Thymus (tissue), 11 donors: ENCODE data around the gene ATP10B. TPM values are rescaled to one million over a fixed set of nuclear protein-coding genes. Genes with fewer than 3 reads are reported as not detected.

Experiments used
- DNase-seq, 9 donors: peaks; one replicate each; pipeline ENCODE4 v3.0.0-alpha.2; 2013; ENCODE audit warnings: low spot score in 9 of 9, low read depth in 6 of 9, missing footprints in 1 of 9
- H3K27ac ChIP-seq, 2 donors: one replicate each; pipeline ENCODE4 v1.5.1; 2013; ENCODE audit warnings: control low read depth in 1 of 2, low read depth in 1 of 2, low read length in 1 of 2, mild to moderate bottlenecking in 1 of 2, moderate library complexity in 1 of 2
- H3K27me3 ChIP-seq, 2 donors: one replicate each; pipeline ENCODE4 v1.5.1; 2013; ENCODE audit warnings: low read length in 1 of 2; ENCODE audit not compliant: control insufficient read depth in 2 of 2, insufficient read depth in 1 of 2
- H3K36me3 ChIP-seq, 2 donors: one replicate each; pipeline ENCODE4 v1.5.1; 2013; ENCODE audit warnings: low read length in 1 of 2, mild to moderate bottlenecking in 1 of 2, moderate library complexity in 1 of 2; ENCODE audit not compliant: control insufficient read depth in 2 of 2, insufficient read depth in 2 of 2
- H3K4me1 ChIP-seq, 2 donors: one replicate each; pipeline ENCODE4 v1.5.1; 2013; ENCODE audit warnings: low read length in 2 of 2; ENCODE audit not compliant: control insufficient read depth in 2 of 2, insufficient read depth in 2 of 2
- H3K4me3 ChIP-seq, 2 donors: one replicate each; pipeline ENCODE4 v1.5.1; 2013; ENCODE audit warnings: low read length in 2 of 2, control low read depth in 1 of 2, mild to moderate bottlenecking in 1 of 2
- H3K9me3 ChIP-seq, 2 donors: one replicate each; pipeline ENCODE4 v1.5.1; 2013; ENCODE audit warnings: low read length in 1 of 2, mild to moderate bottlenecking in 1 of 2; ENCODE audit not compliant: control insufficient read depth in 2 of 2, insufficient read depth in 1 of 2
- WGBS: extraction: QIAGEN DNeasy Blood & Tissue Kit; methylation state at CpG from one replicate; pipeline ENCODE4 v1.1.7; 2013; 5-methylcytosine and 5-hydroxymethylcytosine counted together
- polyA plus RNA-seq: library from polyadenylated mRNA; stranded (reverse); fragments of 200-250 nt; gene quantifications from one replicate; pipeline ENCODE4 v1.2.3, GENCODE V29; 2013
- total RNA-seq: library from RNA; stranded (reverse); fragments of 120-200 nt; gene quantifications from one replicate; pipeline ENCODE4 v1.2.4, GENCODE V29; 2013
- donor health status: healthy.

Gene ATP10B
- total and polyA plus RNA-seq, 2 donors: 2.6 to 10.1 TPM

GRCh38 chr5:160850421-160850820, 1.6 kb downstream of the ATP10B start:
- no peaks in the 10 kb centered on the region for H3K27me3 ChIP-seq
- H3K4me3 ChIP-seq: no peak overlapping the region
- no peaks in the 10 kb centered on the region for H3K9me3 ChIP-seq
- no peaks in the 10 kb centered on the region for H3K4me1 ChIP-seq
- 91% methylated on average over 3 of the region's 3 CpGs for WGBS
- no peak overlapping the region for H3K27ac ChIP-seq
- no peaks in the 10 kb centered on the region for H3K36me3 ChIP-seq
- no peak for DNase-seq

- 91% methylated on average over 5 of the region's 5 CpGs for WGBS
- no peak overlapping the region for H3K4me3 ChIP-seq
- H3K4me1 ChIP-seq: no peaks in the 10 kb centered on the region
- DNase-seq: no peak
- H3K27ac ChIP-seq: no peak overlapping the region
- H3K36me3 ChIP-seq: no peaks in the 10 kb centered on the region
- H3K9me3 ChIP-seq: no peaks in the 10 kb centered on the region
- no peaks in the 10 kb centered on the region for H3K27me3 ChIP-seq
Measured at GRCh38 chr5:160847526-160848085, 4.4 kb downstream of the ATP10B start.

- WGBS: 81% methylated on average over 3 of the region's 3 CpGs
- no peaks in the 10 kb centered on the region for H3K4me1 ChIP-seq
- no peak for DNase-seq
- H3K9me3 ChIP-seq: no peaks in the 10 kb centered on the region
- no peak overlapping the region for H3K4me3 ChIP-seq
- H3K36me3 ChIP-seq: no peaks in the 10 kb centered on the region
- no peaks in the 10 kb centered on the region for H3K27me3 ChIP-seq
- no peak overlapping the region for H3K27ac ChIP-seq
Measured at GRCh38 chr5:160846642-160847041, 5.4 kb downstream of the ATP10B start.

- Histone ChIP-seq H3K27me3 (no peaks in the 10 kb centered on the region), H3K36me3 (no peaks in the 10 kb centered on the region), H3K9me3 (no peaks in the 10 kb centered on the region), H3K27ac (no peak overlapping the region), H3K4me1 (no peaks in the 10 kb centered on the region), H3K4me3 (no peak overlapping the region)
- DNase-seq: no peak
- WGBS: 65% methylated on average over 2 of the region's 2 CpGs
Measured at GRCh38 chr5:160844177-160844576, 7.8 kb downstream of the ATP10B start.

DNA sequence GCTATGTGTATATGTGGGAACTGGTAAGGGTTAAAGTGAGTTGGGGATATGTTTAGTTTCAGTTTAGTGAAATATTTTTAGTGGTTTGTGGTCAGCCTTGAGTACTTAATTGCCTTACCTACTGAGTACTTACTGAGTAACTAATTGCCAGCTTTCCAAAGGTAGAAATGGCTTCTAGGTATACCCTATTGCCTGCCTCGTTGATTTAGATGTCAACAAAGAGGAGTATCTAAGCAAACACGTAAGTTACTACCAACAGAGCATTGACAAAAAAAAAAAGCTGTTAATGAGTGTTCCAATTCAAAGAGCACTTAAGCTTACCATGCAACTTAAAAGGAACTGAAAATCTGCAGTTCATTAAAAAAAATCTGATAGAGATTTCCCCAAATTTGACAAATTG, 8.8 kb downstream of the ATP10B start:
- Histone ChIP-seq H3K4me3 (no peak overlapping the region), H3K27me3 (no peaks in the 10 kb centered on the region), H3K36me3 (no peaks in the 10 kb centered on the region), H3K27ac (no peak overlapping the region), H3K4me1 (no peaks in the 10 kb centered on the region), H3K9me3 (no peaks in the 10 kb centered on the region)
- WGBS: 59% methylated on average over 2 of the region's 2 CpGs
- DNase-seq: no peak

- Histone ChIP-seq H3K27ac (no peak overlapping the region), H3K4me1 (no peaks in the 10 kb centered on the region), H3K9me3 (no peaks in the 10 kb centered on the region), H3K36me3 (no peaks in the 10 kb centered on the region), H3K4me3 (no peak overlapping the region), H3K27me3 (no peaks in the 10 kb centered on the region)
- 91% methylated on average over 3 of the region's 3 CpGs for WGBS
- DNase-seq: no peak
Measured at GRCh38 chr5:160837749-160838593, 14.0 kb downstream of the ATP10B start.

- 1% methylated on average over 1 of the region's 1 CpG for WGBS
- no peak overlapping the region for H3K4me3 ChIP-seq
- no peaks in the 10 kb centered on the region for H3K4me1 ChIP-seq
- H3K9me3 ChIP-seq: no peaks in the 10 kb centered on the region
- H3K36me3 ChIP-seq: no peaks in the 10 kb centered on the region
- H3K27ac ChIP-seq: no peak overlapping the region
- DNase-seq: no peak
- H3K27me3 ChIP-seq: no peaks in the 10 kb centered on the region
Measured at GRCh38 chr5:160837211-160837610, 14.8 kb downstream of the ATP10B start.

GRCh38 chr5:160835818-160836528, 16.0 kb downstream of the ATP10B start:
- Histone ChIP-seq H3K9me3 (no peaks in the 10 kb centered on the region), H3K27me3 (no peaks in the 10 kb centered on the region), H3K4me1 (no peaks in the 10 kb centered on the region), H3K27ac (no peak overlapping the region), H3K36me3 (no peaks in the 10 kb centered on the region), H3K4me3 (no peak overlapping the region)
- no peak for DNase-seq
- 85% methylated on average over 2 of the region's 2 CpGs for WGBS

GRCh38 chr5:160835376-160835775, 16.6 kb downstream of the ATP10B start:
- Histone ChIP-seq H3K9me3 (no peaks in the 10 kb centered on the region), H3K4me1 (no peaks in the 10 kb centered on the region), H3K27me3 (no peaks in the 10 kb centered on the region), H3K27ac (no peak overlapping the region), H3K4me3 (no peak overlapping the region), H3K36me3 (no peaks in the 10 kb centered on the region)
- DNase-seq: no peak
